H9 (cell line): Measurements from ENCODE around the gene NOVA2. TPM values are rescaled to one million over a fixed set of nuclear protein-coding genes. Genes with fewer than 3 reads are reported as not detected.

Source experiments
- DNase-seq: peaks from one replicate; pipeline ENCODE4 v3.0.0-alpha.2; 2017
- H2AFZ ChIP-seq: one replicate; pipeline ENCODE4 v1.6.1; 2013; ENCODE audit warnings: mild to moderate bottlenecking, low read length, control low read depth, moderate library complexity
- H2AK5ac ChIP-seq: 2 replicates; pipeline ENCODE4 v1.6.1; 2013; ENCODE audit warnings: low read length, control low read depth, mixed read lengths; ENCODE audit not compliant: insufficient read length
- H2BK120ac ChIP-seq: one replicate; pipeline ENCODE4 v1.6.1; 2013; ENCODE audit warnings: low read depth, mild to moderate bottlenecking, low read length, control low read depth, inconsistent platforms; ENCODE audit not compliant: poor library complexity, severe bottlenecking
- H2BK12ac ChIP-seq: 2 replicates; pipeline ENCODE4 v1.6.1; 2013; ENCODE audit warnings: low read length, control low read depth, mixed read lengths, low read depth; ENCODE audit not compliant: insufficient read length
- H2BK15ac ChIP-seq: 2 replicates; pipeline ENCODE4 v1.6.1; 2013; ENCODE audit warnings: low read depth, low read length, control low read depth
- H2BK20ac ChIP-seq: one replicate; pipeline ENCODE4 v1.6.1; 2013; ENCODE audit warnings: low read depth, mild to moderate bottlenecking, low read length, control low read depth, inconsistent platforms; ENCODE audit not compliant: poor library complexity, severe bottlenecking
- H2BK5ac ChIP-seq: 2 replicates; pipeline ENCODE4 v1.6.1; 2013; ENCODE audit warnings: low read length, control low read depth, mixed read lengths; ENCODE audit not compliant: insufficient read length
- H3K14ac ChIP-seq: 2 replicates; pipeline ENCODE4 v1.6.1; 2013; ENCODE audit warnings: low read length, control low read depth; ENCODE audit not compliant: insufficient read depth
- H3K18ac ChIP-seq: 2 replicates; pipeline ENCODE4 v1.6.1; 2013; ENCODE audit warnings: low read depth, mild to moderate bottlenecking, mixed read lengths, low read length, control low read depth; ENCODE audit not compliant: insufficient read length
- H3K23ac ChIP-seq: 2 replicates; pipeline ENCODE4 v1.6.1; 2013; ENCODE audit warnings: low read length, control low read depth, mixed read lengths, low read depth; ENCODE audit not compliant: insufficient read length
- H3K23me2 ChIP-seq: 2 replicates; pipeline ENCODE4 v1.6.1; 2013; ENCODE audit warnings: low read depth, mild to moderate bottlenecking, mixed read lengths, low read length, control low read depth; ENCODE audit not compliant: insufficient read length, poor library complexity, severe bottlenecking
- H3K27ac ChIP-seq: 2 replicates; pipeline ENCODE4 v1.5.1; 2013; ENCODE audit warnings: low read length, control low read depth, mixed read lengths, low read depth; ENCODE audit not compliant: insufficient read length
- H3K27me3 ChIP-seq: 2 replicates; pipeline ENCODE4 v1.6.1; 2013; ENCODE audit warnings: low read length, control low read depth, inconsistent platforms; ENCODE audit not compliant: insufficient read depth
- H3K4ac ChIP-seq: 2 replicates; pipeline ENCODE4 v1.6.1; 2013; ENCODE audit warnings: low read depth, mild to moderate bottlenecking, control low read depth, inconsistent platforms, low read length, moderate library complexity
- H3K4me1 ChIP-seq: 2 replicates; pipeline ENCODE4 v1.6.1; 2013; ENCODE audit warnings: low read length, control low read depth, inconsistent platforms; ENCODE audit not compliant: insufficient read depth
- H3K4me2 ChIP-seq: 2 replicates; pipeline ENCODE4 v1.6.1; 2013; ENCODE audit warnings: low read length, control low read depth, mixed read lengths; ENCODE audit not compliant: insufficient read length, insufficient read depth
- H3K56ac ChIP-seq: 2 replicates; pipeline ENCODE4 v1.6.1; 2013; ENCODE audit warnings: low read depth, mild to moderate bottlenecking, mixed read lengths, low read length, control low read depth; ENCODE audit not compliant: insufficient read length
- H3K79me1 ChIP-seq: 2 replicates; pipeline ENCODE4 v1.6.1; 2013; ENCODE audit warnings: low read depth, mild to moderate bottlenecking, moderate library complexity, low read length, control low read depth, inconsistent platforms; ENCODE audit not compliant: insufficient read depth, poor library complexity, severe bottlenecking
- H3K79me2 ChIP-seq: 2 replicates; pipeline ENCODE4 v1.6.1; 2013; ENCODE audit warnings: low read length, control low read depth, inconsistent platforms; ENCODE audit not compliant: insufficient read depth
- H3K9ac ChIP-seq: 2 replicates; pipeline ENCODE4 v1.6.1; 2013; ENCODE audit warnings: low read length, control low read depth, mixed read lengths; ENCODE audit not compliant: insufficient read length; ENCODE audit errors: extremely low read depth
- H3K9me3 ChIP-seq: one replicate; pipeline ENCODE4 v1.6.1; 2013; ENCODE audit warnings: low read depth, low read length, inconsistent platforms; ENCODE audit not compliant: control insufficient read depth
- H3T11ph ChIP-seq: one replicate; pipeline ENCODE4 v1.6.1; 2013; ENCODE audit warnings: mild to moderate bottlenecking, low read length, control low read depth, inconsistent platforms
- H4K20me1 ChIP-seq: one replicate; pipeline ENCODE4 v1.6.1; 2013; ENCODE audit not compliant: control insufficient read depth, insufficient read length, insufficient read depth
- H4K5ac ChIP-seq: 2 replicates; pipeline ENCODE4 v1.6.1; 2013; ENCODE audit warnings: low read depth, mild to moderate bottlenecking, mixed read lengths, low read length, control low read depth; ENCODE audit not compliant: insufficient read length
- H4K8ac ChIP-seq: replicated peaks from 2 replicates; pipeline ENCODE4 v1.6.1; 2013; ENCODE audit warnings: low read length, control low read depth, mixed read lengths, low read depth; ENCODE audit not compliant: insufficient read length
- H4K91ac ChIP-seq: 2 replicates; pipeline ENCODE4 v1.6.1; 2013; ENCODE audit warnings: low read depth, mild to moderate bottlenecking, moderate library complexity, mixed read lengths, low read length, control low read depth; ENCODE audit not compliant: insufficient read length
- H3K27ac Mint-ChIP-seq, 3 experiments: 2 replicates in 2 of 3; 3 replicates in 1 of 3; pipeline ENCODE4 v1.8.0; 2020 to 2021; ENCODE audit warnings: mixed read lengths in 3 of 3, mild to moderate bottlenecking in 1 of 3, moderate library complexity in 1 of 3
- H3K27me3 Mint-ChIP-seq: 2 replicates; pipeline ENCODE4 v1.8.0; 2021; ENCODE audit warnings: low read depth, mild to moderate bottlenecking, moderate library complexity, mixed read lengths
- H3K36me3 Mint-ChIP-seq, 3 experiments: 2 replicates in 2 of 3; 3 replicates in 1 of 3; pipeline ENCODE4 v1.8.0; 2020 to 2021; ENCODE audit warnings: low read depth in 3 of 3, mixed read lengths in 3 of 3; ENCODE audit not compliant: insufficient read depth in 1 of 3
- H3K4me1 Mint-ChIP-seq, 2 experiments: 2 replicates each; pipeline ENCODE4 v1.8.0; 2020; ENCODE audit warnings: mixed read lengths in 2 of 2
- H3K4me3 Mint-ChIP-seq, 2 experiments: 2 replicates in 1 of 2; 3 replicates in 1 of 2; pipeline ENCODE4 v1.8.0; 2020 to 2021; ENCODE audit warnings: mild to moderate bottlenecking in 2 of 2, mixed read lengths in 2 of 2, moderate library complexity in 1 of 2
- H3K9me3 Mint-ChIP-seq, 2 experiments: 2 replicates in 1 of 2; 3 replicates in 1 of 2; pipeline ENCODE4 v1.8.0; 2020; ENCODE audit warnings: mild to moderate bottlenecking in 2 of 2, mixed read lengths in 2 of 2, moderate library complexity in 1 of 2
- WGBS: extraction: QIAGEN DNeasy Blood & Tissue Kit; methylation state at CpG from one replicate; pipeline ENCODE4 v1.1.7; 2013; ENCODE audit warnings: missing lambda C conversion rate, low lambda C conversion rate, mixed read lengths; ENCODE audit not compliant: insufficient read length; ENCODE audit errors: extremely low coverage; 5-methylcytosine and 5-hydroxymethylcytosine counted together
- total RNA-seq: library from RNA; stranded (reverse); gene quantifications from 2 replicates; pipeline ENCODE4 v1.2.1, GENCODE V29; 2021
- TF ChIP-seq, protein P1 (sequence below): fragments of 200-600 bp; sonication (generic); conservative IDR thresholded peaks from 3 replicates; pipeline ENCODE4 v1.8.0; 2021; ENCODE audit warnings: antibody characterized with exemption, mild to moderate bottlenecking

NOVA2 gene
- total RNA-seq, 1 experiment from 2014 or later = 8.8 TPM

DNA sequence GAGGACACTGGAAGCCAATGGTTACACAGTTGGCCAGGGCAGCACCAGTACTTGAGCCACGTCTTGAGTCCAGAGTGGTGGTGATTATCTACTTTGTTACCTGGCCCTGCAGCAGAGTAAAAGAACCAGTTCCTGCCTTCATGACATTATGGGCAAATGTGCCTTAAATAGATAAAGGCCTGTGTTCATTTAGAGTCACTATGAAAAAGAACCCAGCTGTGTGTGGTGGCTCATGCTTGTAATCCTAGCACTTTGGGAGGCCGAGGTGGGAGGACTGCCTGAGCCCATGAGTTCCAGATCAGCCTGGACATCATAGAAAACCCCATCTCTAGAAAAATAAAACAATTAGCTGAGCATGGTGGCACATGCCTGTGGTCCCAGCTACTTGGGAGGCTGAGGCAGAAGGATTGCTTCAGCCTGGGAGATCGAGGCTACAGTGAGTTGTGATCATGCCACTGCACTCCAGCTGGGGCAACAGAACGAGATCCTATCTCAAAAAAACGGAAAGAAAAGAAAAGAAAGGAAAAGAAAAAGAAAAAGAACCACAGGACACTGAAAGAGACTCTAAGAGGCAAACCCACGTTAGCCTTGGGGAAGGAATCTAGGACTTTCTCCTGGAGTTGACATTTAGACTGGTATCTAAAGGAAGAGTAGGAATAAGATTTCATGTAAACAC, 84.3 kb downstream of the NOVA2 start:
- H3K9me3 ChIP-seq = no peaks in the 10 kb centered on the region
- H3K4me3 Mint-ChIP-seq = no peak overlapping the region; a peak in 1 of 5 replicates
- no peaks in the 10 kb centered on the region for H3K27me3 Mint-ChIP-seq

More for the DNA sequence above, 84.3 kb downstream of the NOVA2 start:
- Mint-ChIP-seq H3K4me1 (peaks cover 7 to 17% of the 10 kb centered on the region in 2 experiments; a peak in 3 of 4 replicates), H3K27ac (no peak overlapping the region), H3K36me3 (peaks cover 2 to 7% (median 5%) of the 10 kb centered on the region in 3 experiments; a peak in 4 of 7 replicates), H3K9me3 (no peaks in the 10 kb centered on the region)
- no peak overlapping the region for H2BK20ac ChIP-seq
- H3K27me3 ChIP-seq = no peaks in the 10 kb centered on the region
- H3T11ph ChIP-seq = no peak overlapping the region
- H3K4me1 ChIP-seq = no peaks in the 10 kb centered on the region
- no peak overlapping the region for H2BK12ac ChIP-seq
- H3K9ac ChIP-seq = no peak overlapping the region
- H4K5ac ChIP-seq = no peak overlapping the region
- H3K23me2 ChIP-seq = peaks cover 8% of the 10 kb centered on the region
- no peak for DNase-seq
- TF ChIP-seq, protein P1, sequence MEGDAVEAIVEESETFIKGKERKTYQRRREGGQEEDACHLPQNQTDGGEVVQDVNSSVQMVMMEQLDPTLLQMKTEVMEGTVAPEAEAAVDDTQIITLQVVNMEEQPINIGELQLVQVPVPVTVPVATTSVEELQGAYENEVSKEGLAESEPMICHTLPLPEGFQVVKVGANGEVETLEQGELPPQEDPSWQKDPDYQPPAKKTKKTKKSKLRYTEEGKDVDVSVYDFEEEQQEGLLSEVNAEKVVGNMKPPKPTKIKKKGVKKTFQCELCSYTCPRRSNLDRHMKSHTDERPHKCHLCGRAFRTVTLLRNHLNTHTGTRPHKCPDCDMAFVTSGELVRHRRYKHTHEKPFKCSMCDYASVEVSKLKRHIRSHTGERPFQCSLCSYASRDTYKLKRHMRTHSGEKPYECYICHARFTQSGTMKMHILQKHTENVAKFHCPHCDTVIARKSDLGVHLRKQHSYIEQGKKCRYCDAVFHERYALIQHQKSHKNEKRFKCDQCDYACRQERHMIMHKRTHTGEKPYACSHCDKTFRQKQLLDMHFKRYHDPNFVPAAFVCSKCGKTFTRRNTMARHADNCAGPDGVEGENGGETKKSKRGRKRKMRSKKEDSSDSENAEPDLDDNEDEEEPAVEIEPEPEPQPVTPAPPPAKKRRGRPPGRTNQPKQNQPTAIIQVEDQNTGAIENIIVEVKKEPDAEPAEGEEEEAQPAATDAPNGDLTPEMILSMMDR = no peak
- no peak overlapping the region for H2BK15ac ChIP-seq
- no peak overlapping the region for H3K56ac ChIP-seq
- no peak overlapping the region for H3K4me2 ChIP-seq
- H3K79me1 ChIP-seq = no peaks in the 10 kb centered on the region
- H3K18ac ChIP-seq = no peak overlapping the region
- H2AK5ac ChIP-seq = no peak overlapping the region
- H4K91ac ChIP-seq = no peak overlapping the region
- H2BK120ac ChIP-seq = no peak overlapping the region
- no peak overlapping the region for H3K4ac ChIP-seq
- H4K20me1 ChIP-seq = no peaks in the 10 kb centered on the region
- no CpG with 5 or more reads among the region's 6 CpGs for WGBS
- H2BK5ac ChIP-seq = no peak overlapping the region
- no peak overlapping the region for H2AFZ ChIP-seq
- no peak overlapping the region for H4K8ac ChIP-seq
- H3K23ac ChIP-seq = no peak overlapping the region
- H3K14ac ChIP-seq = no peak overlapping the region
- no peak overlapping the region for H3K27ac ChIP-seq
- no peaks in the 10 kb centered on the region for H3K79me2 ChIP-seq
